Measurements from ENCODE around the gene NGLY1.

- no peak for TF ChIP-seq POLR2AphosphoS5 (IDR thresholded peaks at IDR 0.05; ENCODE audit: insufficient read depth in 1 of 2, low read depth in 1 of 2)
- no peak for TF ChIP-seq CTCF (IDR thresholded peaks at IDR 0.05)
- no peak for TF ChIP-seq POLR2A (IDR thresholded peaks at IDR 0.05)
These were observed 59.4 kb downstream of the NGLY1 start for GRCh38 chr3:25723802-25724201.
